ENCODE measurements around the gene COL13A1.

The COL13A1 gene

DNA sequence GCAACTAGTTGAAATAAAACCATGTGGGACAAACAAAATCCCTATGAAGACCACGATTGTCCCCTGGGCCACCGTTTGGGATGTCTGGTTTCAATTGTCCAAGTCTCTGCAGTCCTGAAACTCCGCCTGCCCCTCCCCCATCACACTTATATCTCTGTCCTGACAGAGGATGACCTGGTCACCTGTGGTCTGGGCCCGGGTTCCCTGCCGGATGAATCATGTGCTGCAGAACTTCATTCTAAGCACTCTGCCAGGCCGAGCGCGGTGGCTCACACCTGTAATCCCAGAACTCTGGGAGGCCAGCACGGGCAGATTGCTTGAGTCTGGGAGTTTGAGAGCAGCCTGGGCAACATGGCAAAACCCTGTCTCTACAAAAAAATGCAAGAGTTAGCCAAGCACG, 91.1 kb downstream of the COL13A1 start:
- no peak for DNase-seq
- TF ChIP-seq, protein P1, sequence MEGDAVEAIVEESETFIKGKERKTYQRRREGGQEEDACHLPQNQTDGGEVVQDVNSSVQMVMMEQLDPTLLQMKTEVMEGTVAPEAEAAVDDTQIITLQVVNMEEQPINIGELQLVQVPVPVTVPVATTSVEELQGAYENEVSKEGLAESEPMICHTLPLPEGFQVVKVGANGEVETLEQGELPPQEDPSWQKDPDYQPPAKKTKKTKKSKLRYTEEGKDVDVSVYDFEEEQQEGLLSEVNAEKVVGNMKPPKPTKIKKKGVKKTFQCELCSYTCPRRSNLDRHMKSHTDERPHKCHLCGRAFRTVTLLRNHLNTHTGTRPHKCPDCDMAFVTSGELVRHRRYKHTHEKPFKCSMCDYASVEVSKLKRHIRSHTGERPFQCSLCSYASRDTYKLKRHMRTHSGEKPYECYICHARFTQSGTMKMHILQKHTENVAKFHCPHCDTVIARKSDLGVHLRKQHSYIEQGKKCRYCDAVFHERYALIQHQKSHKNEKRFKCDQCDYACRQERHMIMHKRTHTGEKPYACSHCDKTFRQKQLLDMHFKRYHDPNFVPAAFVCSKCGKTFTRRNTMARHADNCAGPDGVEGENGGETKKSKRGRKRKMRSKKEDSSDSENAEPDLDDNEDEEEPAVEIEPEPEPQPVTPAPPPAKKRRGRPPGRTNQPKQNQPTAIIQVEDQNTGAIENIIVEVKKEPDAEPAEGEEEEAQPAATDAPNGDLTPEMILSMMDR (IDR thresholded peaks at IDR 0.05), result no peak
- no peaks in the 10 kb centered on the region for H3K4me1 ChIP-seq
- no peak overlapping the region for H3K4me3 ChIP-seq
- no peak overlapping the region for H3K27ac ChIP-seq
- peaks cover 0 to 19% (median 0%) of the 10 kb centered on the region in 3 donors for H3K36me3 ChIP-seq
- H3K9me3 ChIP-seq, result no peaks in the 10 kb centered on the region
- no peaks in the 10 kb centered on the region for H3K27me3 ChIP-seq
- intact Hi-C loops (cut with DNase I; ENCODE audit: low total_unique reads), result no loop called here

GRCh38 chr10:69893271-69893900, 91.7 kb downstream of the COL13A1 start:
- intact Hi-C loops (cut with DNase I; ENCODE audit: low total_unique reads), result no loop called here
- H3K36me3 ChIP-seq, result peaks cover 0 to 19% (median 0%) of the 10 kb centered on the region in 3 donors
- no peaks in the 10 kb centered on the region for H3K9me3 ChIP-seq
- no peaks in the 10 kb centered on the region for H3K27me3 ChIP-seq
- TF ChIP-seq, protein P1 (IDR thresholded peaks at IDR 0.05), result no peak
- H3K4me1 ChIP-seq, result no peaks in the 10 kb centered on the region
- no peak overlapping the region for H3K4me3 ChIP-seq
- no peak for DNase-seq
- no peak overlapping the region for H3K27ac ChIP-seq

- no peak overlapping the region for H3K4me3 ChIP-seq
- intact Hi-C loops (cut with DNase I; ENCODE audit: low total_unique reads), result no loop called here
Observed at GRCh38 chr10:69894156-69894555, 92.5 kb downstream of the COL13A1 start.

DNA sequence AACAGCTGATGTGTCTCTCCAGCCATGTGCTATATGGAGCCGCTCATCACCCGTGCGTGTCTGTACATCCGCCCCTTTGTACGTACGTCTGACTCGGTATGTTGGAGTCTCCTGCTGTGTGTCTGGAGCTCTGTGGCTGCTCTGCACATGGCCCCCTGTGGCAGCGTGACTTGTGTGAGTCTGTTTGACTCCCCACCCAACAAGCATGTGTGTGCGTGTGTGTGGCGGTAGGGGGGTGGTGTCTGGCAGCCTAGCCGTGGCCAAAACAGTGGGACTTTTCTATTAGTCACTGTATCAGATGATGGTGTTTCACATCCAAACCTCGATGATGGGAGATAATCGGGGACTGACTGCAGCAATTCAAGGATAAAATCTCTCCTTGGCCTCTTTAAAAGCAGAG, 94.1 kb downstream of the COL13A1 start:
- H3K4me3 ChIP-seq, result no peak overlapping the region
- H3K9me3 ChIP-seq, result no peaks in the 10 kb centered on the region
- no peaks in the 10 kb centered on the region for H3K27me3 ChIP-seq
- TF ChIP-seq, protein P1 (IDR thresholded peaks at IDR 0.05), result no peak
- H3K27ac ChIP-seq, result no peak overlapping the region
- intact Hi-C loops (cut with DNase I; ENCODE audit: low total_unique reads), result no loop called here
- H3K4me1 ChIP-seq, result no peaks in the 10 kb centered on the region
- peaks cover 0 to 5% (median 0%) of the 10 kb centered on the region in 3 donors for H3K36me3 ChIP-seq
- peak; percentile 52 to 65 for DNase-seq

More at GRCh38 chr10:69894156-69894555, 92.5 kb downstream of the COL13A1 start:
- no peak for DNase-seq
- Histone ChIP-seq H3K27me3 (no peaks in the 10 kb centered on the region), H3K36me3 (peaks cover 0 to 18% (median 0%) of the 10 kb centered on the region in 3 donors), H3K9me3 (no peaks in the 10 kb centered on the region), H3K4me1 (no peaks in the 10 kb centered on the region), H3K27ac (no peak overlapping the region)
- TF ChIP-seq, protein P1 (IDR thresholded peaks at IDR 0.05), result no peak

DNA sequence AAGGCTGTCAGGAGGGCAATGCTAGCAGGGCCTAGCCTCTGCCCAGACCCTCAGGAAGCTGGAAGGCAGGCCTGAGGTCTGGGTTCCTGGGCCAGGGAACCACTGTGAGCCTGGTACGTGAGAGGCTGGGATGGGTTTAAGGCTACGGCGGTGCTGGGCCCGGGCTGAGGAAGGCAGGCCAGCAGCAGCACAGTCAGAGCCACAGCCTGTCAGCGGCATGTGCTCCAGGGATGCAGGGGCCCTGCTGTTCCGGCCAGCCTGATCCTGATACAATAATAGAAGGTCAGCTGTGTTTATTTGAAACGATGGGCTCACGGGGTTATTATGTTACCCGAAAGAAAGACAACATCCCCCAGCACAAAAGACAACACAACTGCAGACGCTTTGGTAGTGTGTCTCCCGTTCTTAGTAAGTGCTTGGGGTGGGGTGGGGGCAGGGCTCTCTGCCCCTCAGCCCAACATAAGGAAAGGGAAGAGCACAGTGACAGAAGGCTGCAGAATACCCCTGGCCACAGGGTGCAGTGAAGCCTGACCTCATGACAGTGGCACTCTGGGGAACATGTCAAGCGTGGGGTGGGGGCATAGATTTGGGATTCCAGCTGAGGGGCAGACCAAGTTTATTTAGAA, 95.0 kb downstream of the COL13A1 start:
- Histone ChIP-seq H3K36me3 (peaks cover 0 to 5% (median 0%) of the 10 kb centered on the region in 3 donors), H3K4me3 (no peak overlapping the region), H3K27me3 (no peaks in the 10 kb centered on the region), H3K4me1 (peaks cover 0 to 6% (median 3%) of the 10 kb centered on the region in 4 donors), H3K27ac (no peak overlapping the region), H3K9me3 (no peaks in the 10 kb centered on the region)
- intact Hi-C loops (cut with DNase I; ENCODE audit: low total_unique reads), result no loop called here
- no peak for DNase-seq
- TF ChIP-seq, protein P1 (IDR thresholded peaks at IDR 0.05), result no peak

All from tibial artery (tissue), 4 donors.